Measurements from ENCODE around the gene RNASEH1.

GRCh38 chr2:3600256-3600855, 42.2 kb upstream of the RNASEH1 start:
- TF ChIP-seq CTCF (IDR thresholded peaks at IDR 0.05; ENCODE audit: low read depth, low read length, missing input control): no peak
- no peak for TF ChIP-seq EGR1 (IDR thresholded peaks at IDR 0.05; ENCODE audit: low read depth in 2 of 2)
- TF ChIP-seq GABPA (IDR thresholded peaks at IDR 0.05 in 1 of 2, conservative IDR thresholded peaks at IDR 0.05 in 1 of 2): no peak
- TF ChIP-seq TAF1 (conservative IDR thresholded peaks at IDR 0.05): no peak
- TF ChIP-seq REST (IDR thresholded peaks at IDR 0.05): no peak
- TF ChIP-seq RAD21 (IDR thresholded peaks at IDR 0.05): no peak
- no peak for TF ChIP-seq YY1 (IDR thresholded peaks at IDR 0.05)
- no peak for TF ChIP-seq SP1 (IDR thresholded peaks at IDR 0.05)
- no peak for TF ChIP-seq ATF3 (IDR thresholded peaks at IDR 0.05)
- TF ChIP-seq RXRA (IDR thresholded peaks at IDR 0.05): no peak
- no peak for TF ChIP-seq MAX (IDR thresholded peaks at IDR 0.05)
- no peak for TF ChIP-seq HNF4G (IDR thresholded peaks at IDR 0.05)
